ENCODE data around the gene KLHL28.

DNA sequence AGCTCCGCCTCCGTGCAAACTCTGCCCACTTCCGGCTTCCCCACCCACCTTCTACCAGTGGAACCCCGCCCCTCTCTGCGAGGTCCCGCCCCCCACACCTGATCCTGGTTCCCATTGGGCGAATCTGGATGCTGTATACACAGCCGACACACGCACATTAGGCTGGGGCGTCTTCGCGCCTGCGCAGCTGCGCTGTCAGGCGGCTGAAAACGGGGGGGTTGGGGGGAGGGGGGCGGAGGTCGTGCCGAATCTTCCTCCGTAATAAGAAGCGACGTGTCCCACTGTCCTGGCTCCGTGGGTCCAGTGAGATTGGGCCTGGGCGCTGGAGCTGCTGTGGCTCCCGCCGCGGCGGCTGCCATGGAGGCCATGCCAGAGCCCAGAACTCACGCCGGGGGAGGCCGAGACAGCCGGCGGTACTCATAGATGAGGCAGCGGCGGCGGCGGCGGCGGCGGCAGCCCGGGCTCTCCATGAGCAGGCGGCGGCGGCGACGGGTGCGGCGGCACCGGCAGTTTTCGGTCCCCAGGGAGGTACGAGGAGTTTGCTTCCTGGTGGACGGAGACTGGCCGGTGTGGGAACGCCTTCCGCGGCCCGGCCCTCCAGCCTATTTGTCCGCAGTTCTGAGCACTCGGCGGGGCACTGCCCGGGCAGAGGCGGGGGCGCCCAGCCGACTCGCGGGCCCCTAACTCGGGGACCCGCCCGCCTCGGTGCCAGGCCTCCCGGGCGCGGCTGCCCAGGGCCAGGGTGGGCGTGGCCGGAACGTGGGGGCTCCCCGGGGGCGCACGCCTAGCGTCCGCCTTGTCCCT is 64.5 kb downstream of the KLHL28 start:
- TF ChIP-seq, protein P1, sequence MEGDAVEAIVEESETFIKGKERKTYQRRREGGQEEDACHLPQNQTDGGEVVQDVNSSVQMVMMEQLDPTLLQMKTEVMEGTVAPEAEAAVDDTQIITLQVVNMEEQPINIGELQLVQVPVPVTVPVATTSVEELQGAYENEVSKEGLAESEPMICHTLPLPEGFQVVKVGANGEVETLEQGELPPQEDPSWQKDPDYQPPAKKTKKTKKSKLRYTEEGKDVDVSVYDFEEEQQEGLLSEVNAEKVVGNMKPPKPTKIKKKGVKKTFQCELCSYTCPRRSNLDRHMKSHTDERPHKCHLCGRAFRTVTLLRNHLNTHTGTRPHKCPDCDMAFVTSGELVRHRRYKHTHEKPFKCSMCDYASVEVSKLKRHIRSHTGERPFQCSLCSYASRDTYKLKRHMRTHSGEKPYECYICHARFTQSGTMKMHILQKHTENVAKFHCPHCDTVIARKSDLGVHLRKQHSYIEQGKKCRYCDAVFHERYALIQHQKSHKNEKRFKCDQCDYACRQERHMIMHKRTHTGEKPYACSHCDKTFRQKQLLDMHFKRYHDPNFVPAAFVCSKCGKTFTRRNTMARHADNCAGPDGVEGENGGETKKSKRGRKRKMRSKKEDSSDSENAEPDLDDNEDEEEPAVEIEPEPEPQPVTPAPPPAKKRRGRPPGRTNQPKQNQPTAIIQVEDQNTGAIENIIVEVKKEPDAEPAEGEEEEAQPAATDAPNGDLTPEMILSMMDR (IDR thresholded peaks at IDR 0.05): peak in 1 of 5 experiments; percentile 12
- TF ChIP-seq EP300 (IDR thresholded peaks at IDR 0.05) (peak; percentile 31 to 84), POLR2A (IDR thresholded peaks at IDR 0.05) (peak; percentile 54 to 80)
